Activated B cell treated with CpG ODN at 0.5 μM for 24 hours (primary cell): ENCODE measurements around the gene FBXW7. TPM values are rescaled to one million over a fixed set of nuclear protein-coding genes. Genes with fewer than 3 reads are reported as not detected.

ENCODE experiments used
- ATAC-seq: fragments of 200-7000 bp; cut with Tn5 transposase; one replicate; pipeline ENCODE4 v1.10.0; 2021; ENCODE audit warnings: low read depth, mild to moderate bottlenecking, moderate library complexity
- CTCF ChIA-PET: fragments of 350-600 bp; sonication (Branson Sonifier 250); formaldehyde crosslinking; loops from one replicate; lab custom pipeline; 2021; ENCODE audit warnings: antibody characterized with exemption; lab: Charles Lee
- POLR2A ChIA-PET: fragments of 350-600 bp; sonication (Branson Sonifier 250); formaldehyde crosslinking; loops from one replicate; lab custom pipeline; 2021; ENCODE audit warnings: antibody characterized with exemption; lab: Charles Lee
- DNase-seq: peaks from one replicate; pipeline ENCODE4 v3.0.0; 2022
- H3K27ac Mint-ChIP-seq: one replicate; pipeline ENCODE4 v1.8.0; 2020; ENCODE audit warnings: mixed read lengths
- H3K27me3 Mint-ChIP-seq: one replicate; pipeline ENCODE4 v1.8.0; 2021; ENCODE audit warnings: mixed read lengths
- H3K36me3 Mint-ChIP-seq: one replicate; pipeline ENCODE4 v1.8.0; 2021; ENCODE audit warnings: low read depth, mixed read lengths
- H3K4me1 Mint-ChIP-seq: one replicate; pipeline ENCODE4 v1.8.0; 2021; ENCODE audit warnings: mixed read lengths
- H3K4me3 Mint-ChIP-seq: one replicate; pipeline ENCODE4 v1.8.0; 2020; ENCODE audit warnings: mild to moderate bottlenecking, mixed read lengths
- H3K9me3 Mint-ChIP-seq: one replicate; pipeline ENCODE4 v1.8.0; 2020; ENCODE audit warnings: mixed read lengths
- CTCF ChIP-seq: fragments of 200-600 bp; IDR thresholded peaks from one replicate; pipeline ENCODE4 v1.8.0; 2022; ENCODE audit warnings: antibody characterized with exemption, mild to moderate bottlenecking
- intact Hi-C: fragments of 100-400 bp; cut with micrococcal nuclease; formaldehyde crosslinking; loops from one replicate; pipeline ENCODE4 v1.15.1; 2024
- total RNA-seq: library from RNA; stranded (reverse); gene quantifications from 2 replicates; pipeline ENCODE4 v1.2.3, GENCODE V29; 2022

FBXW7 gene
- total RNA-seq, 1 donor from 2014 or later, result 96.5 TPM

GRCh38 chr4:152430507-152430906 is 105.4 kb downstream of the FBXW7 start:
- Mint-ChIP-seq H3K27ac (no peak overlapping the region), H3K27me3 (no peaks in the 10 kb centered on the region), H3K9me3 (no peaks in the 10 kb centered on the region), H3K4me1 (peaks cover 25% of the 10 kb centered on the region), H3K36me3 (peaks cover 25% of the 10 kb centered on the region), H3K4me3 (no peak overlapping the region)
- no peak for ATAC-seq
- CTCF ChIA-PET, result no interaction called here
- no peak for TF ChIP-seq CTCF
- no peak for DNase-seq
- intact Hi-C loops, result no loop called here
- POLR2A ChIA-PET, result no interaction called here

GRCh38 chr4:152427981-152428380 is 107.9 kb downstream of the FBXW7 start:
- DNase-seq (no peak), ATAC-seq (no peak)
- CTCF ChIA-PET, result no interaction called here
- no peak overlapping the region for H3K4me3 Mint-ChIP-seq
- intact Hi-C loops, result no loop called here
- no peak overlapping the region for H3K27ac Mint-ChIP-seq
- H3K4me1 Mint-ChIP-seq, result peaks cover 14% of the 10 kb centered on the region
- H3K36me3 Mint-ChIP-seq, result peaks cover 28% of the 10 kb centered on the region
- POLR2A ChIA-PET, result no interaction called here
- no peaks in the 10 kb centered on the region for H3K27me3 Mint-ChIP-seq
- H3K9me3 Mint-ChIP-seq, result no peaks in the 10 kb centered on the region
- TF ChIP-seq CTCF, result no peak

- DNase-seq (no peak), ATAC-seq (no peak)
- intact Hi-C loops, result no loop called here
- Mint-ChIP-seq H3K4me1 (peaks cover 22% of the 10 kb centered on the region), H3K4me3 (no peak overlapping the region), H3K9me3 (no peaks in the 10 kb centered on the region), H3K36me3 (peaks cover 24% of the 10 kb centered on the region), H3K27ac (no peak overlapping the region), H3K27me3 (no peaks in the 10 kb centered on the region)
- ChIA-PET CTCF (no interaction called here), POLR2A (interaction anchor here (0.6 kb wide), 1 partner anchor 60 kb away, joined by 3 read pairs; no protein-coding TSS in a partner anchor)
- TF ChIP-seq CTCF, result no peak
Observed at GRCh38 chr4:152424977-152425376, 110.9 kb downstream of the FBXW7 start.

- Mint-ChIP-seq H3K27me3 (no peaks in the 10 kb centered on the region), H3K4me1 (peaks cover 22% of the 10 kb centered on the region), H3K9me3 (no peaks in the 10 kb centered on the region), H3K36me3 (peaks cover 19% of the 10 kb centered on the region), H3K27ac (no peak overlapping the region), H3K4me3 (no peak overlapping the region)
- ChIA-PET POLR2A (interaction anchor here (0.6 kb wide), 1 partner anchor 61 kb away, joined by 3 read pairs; no protein-coding TSS in a partner anchor), CTCF (no interaction called here)
- no peak for TF ChIP-seq CTCF
- no peak for ATAC-seq
- intact Hi-C loops, result no loop called here
- no peak for DNase-seq
Observed at GRCh38 chr4:152424396-152424795, 111.5 kb downstream of the FBXW7 start.

- no peak for DNase-seq
- POLR2A ChIA-PET, result interaction anchor here (0.6 to 0.8 kb wide), 2 partner anchors 14 to 111 kb away, joined by 3 read pairs; no protein-coding TSS in a partner anchor
- Mint-ChIP-seq H3K4me1 (peaks cover 22% of the 10 kb centered on the region), H3K9me3 (no peaks in the 10 kb centered on the region), H3K27me3 (no peaks in the 10 kb centered on the region), H3K36me3 (peaks cover 10% of the 10 kb centered on the region), H3K27ac (no peak overlapping the region), H3K4me3 (no peak overlapping the region)
- ATAC-seq, result no peak
- TF ChIP-seq CTCF, result no peak
- intact Hi-C loops, result no loop called here
- CTCF ChIA-PET, result no interaction called here
Observed at GRCh38 chr4:152422817-152423320, 113.0 kb downstream of the FBXW7 start.
